ENCODE results near the gene DCDC1.

- TF ChIP-seq EGR1 (IDR thresholded peaks at IDR 0.05; ENCODE audit: low read depth) (no peak), ZBTB33 (IDR thresholded peaks at IDR 0.05; ENCODE audit: extremely low read depth, insufficient replicate concordance, low read length) (no peak), POLR2AphosphoS5 (IDR thresholded peaks at IDR 0.05; ENCODE audit: low read depth, low read length) (no peak), YY1 (IDR thresholded peaks at IDR 0.05; ENCODE audit: extremely low read depth, insufficient replicate concordance, low read depth, low read length) (no peak), POLR2A (IDR thresholded peaks at IDR 0.05; ENCODE audit: borderline replicate concordance, extremely low read depth, insufficient read depth, insufficient read length) (no peak), REST (IDR thresholded peaks at IDR 0.05; ENCODE audit: low read depth) (no peak), ATF3 (IDR thresholded peaks at IDR 0.05) (no peak), SP1 (IDR thresholded peaks at IDR 0.05; ENCODE audit: low read depth) (no peak), SRF (IDR thresholded peaks at IDR 0.05; ENCODE audit: low read depth) (no peak), TCF7L2 (IDR thresholded peaks at IDR 0.05; ENCODE audit: borderline replicate concordance, extremely low read depth, insufficient read depth, insufficient read length) (no peak), MAX (IDR thresholded peaks at IDR 0.05) (no peak)
- TF ChIP-seq, protein P1, sequence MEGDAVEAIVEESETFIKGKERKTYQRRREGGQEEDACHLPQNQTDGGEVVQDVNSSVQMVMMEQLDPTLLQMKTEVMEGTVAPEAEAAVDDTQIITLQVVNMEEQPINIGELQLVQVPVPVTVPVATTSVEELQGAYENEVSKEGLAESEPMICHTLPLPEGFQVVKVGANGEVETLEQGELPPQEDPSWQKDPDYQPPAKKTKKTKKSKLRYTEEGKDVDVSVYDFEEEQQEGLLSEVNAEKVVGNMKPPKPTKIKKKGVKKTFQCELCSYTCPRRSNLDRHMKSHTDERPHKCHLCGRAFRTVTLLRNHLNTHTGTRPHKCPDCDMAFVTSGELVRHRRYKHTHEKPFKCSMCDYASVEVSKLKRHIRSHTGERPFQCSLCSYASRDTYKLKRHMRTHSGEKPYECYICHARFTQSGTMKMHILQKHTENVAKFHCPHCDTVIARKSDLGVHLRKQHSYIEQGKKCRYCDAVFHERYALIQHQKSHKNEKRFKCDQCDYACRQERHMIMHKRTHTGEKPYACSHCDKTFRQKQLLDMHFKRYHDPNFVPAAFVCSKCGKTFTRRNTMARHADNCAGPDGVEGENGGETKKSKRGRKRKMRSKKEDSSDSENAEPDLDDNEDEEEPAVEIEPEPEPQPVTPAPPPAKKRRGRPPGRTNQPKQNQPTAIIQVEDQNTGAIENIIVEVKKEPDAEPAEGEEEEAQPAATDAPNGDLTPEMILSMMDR (IDR thresholded peaks at IDR 0.05 in 2 of 3, conservative IDR thresholded peaks at IDR 0.05 in 1 of 3; ENCODE audit: borderline replicate concordance in 1 of 3, insufficient read depth in 1 of 3, low read depth in 2 of 3, low read length in 2 of 3), result no peak
Observed at GRCh38 chr11:31415435-31415834, 45.9 kb upstream of the DCDC1 start.

Measured in HCT116 (cell line).